ENCODE measurements around the gene WDR83.
"Not testable (repeated sequence)": the region's sequence is repeated elsewhere in the genome, so short reads cannot be mapped to it uniquely, and the experiment has no call there.

Gene WDR83, protein sequence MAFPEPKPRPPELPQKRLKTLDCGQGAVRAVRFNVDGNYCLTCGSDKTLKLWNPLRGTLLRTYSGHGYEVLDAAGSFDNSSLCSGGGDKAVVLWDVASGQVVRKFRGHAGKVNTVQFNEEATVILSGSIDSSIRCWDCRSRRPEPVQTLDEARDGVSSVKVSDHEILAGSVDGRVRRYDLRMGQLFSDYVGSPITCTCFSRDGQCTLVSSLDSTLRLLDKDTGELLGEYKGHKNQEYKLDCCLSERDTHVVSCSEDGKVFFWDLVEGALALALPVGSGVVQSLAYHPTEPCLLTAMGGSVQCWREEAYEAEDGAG

DNA sequence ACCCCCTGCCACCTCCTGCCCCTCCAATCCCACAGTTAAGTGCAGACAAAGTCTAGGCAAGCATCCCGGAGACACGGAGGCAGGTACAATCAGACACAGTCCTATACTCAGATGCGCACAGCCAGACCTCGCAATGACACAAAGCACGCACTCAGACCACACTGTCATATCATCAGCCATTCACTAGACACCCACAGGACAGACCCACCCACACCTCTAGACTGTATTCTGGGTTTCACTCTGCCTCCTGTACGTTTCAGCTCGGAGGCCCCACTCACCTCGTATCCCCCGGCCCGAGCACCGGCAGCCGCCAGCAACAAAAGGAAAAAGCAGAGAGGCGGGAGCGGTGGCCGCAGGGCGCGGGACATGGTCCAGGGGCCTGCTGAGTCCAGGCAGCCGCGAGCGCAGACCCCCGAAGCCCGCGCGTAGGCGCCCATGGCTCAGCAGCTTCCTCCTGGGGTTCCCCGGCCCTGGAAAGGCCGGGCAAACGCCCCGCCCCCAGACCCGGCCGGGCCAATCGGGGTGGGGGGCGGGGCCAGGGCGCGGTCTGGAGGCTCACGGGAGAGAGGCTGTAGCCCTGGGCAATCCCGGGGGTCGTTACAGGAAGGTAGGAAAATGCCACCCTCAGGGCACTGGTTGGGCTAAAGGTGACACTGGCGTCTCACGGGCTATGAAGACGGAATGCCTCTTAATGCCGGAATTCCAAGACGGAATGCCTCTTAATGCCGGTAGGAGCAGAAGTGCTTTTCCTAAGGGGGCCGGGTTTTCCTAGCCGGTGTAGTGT is at the start of gene WDR83, which contains the start of gene MAN2B1:
TSS of gene WDR83 (plus strand) at position 543 of the 784 bp plus-strand sequence. CDS start 2,984 bp downstream, outside the sequence.
TSS of gene MAN2B1 (minus strand) at position 478 of the 784 bp plus-strand sequence. CDS start at position 437, 41 bp downstream.
- peak; percentile 84 for FAIRE-seq
- peak; percentile 84 for DNase-seq (ENCODE audit: insufficient read length, low spot score)

DNA sequence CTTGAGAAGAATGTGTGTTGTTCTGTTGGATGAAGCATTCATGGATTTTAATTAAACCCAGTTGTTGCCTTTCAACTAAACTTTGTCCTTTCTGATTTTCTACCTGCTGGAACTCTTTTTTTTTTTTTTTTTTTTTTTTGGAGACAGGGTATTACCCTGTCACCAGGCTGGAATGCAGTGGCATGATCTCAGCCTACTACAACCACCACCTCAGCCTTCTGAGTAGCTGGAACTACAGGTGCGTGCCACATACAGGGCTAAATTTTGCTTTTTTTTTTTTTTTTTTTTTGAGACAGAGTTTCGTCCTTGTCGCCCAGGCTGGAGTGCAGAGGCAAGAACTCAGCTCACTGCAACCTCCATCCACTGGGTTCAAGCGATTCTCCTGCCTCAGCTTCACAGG is 49.0 kb upstream of the WDR83 start:
- no peak for FAIRE-seq
- no peak for DNase-seq (ENCODE audit: insufficient read length, low spot score)

DNA sequence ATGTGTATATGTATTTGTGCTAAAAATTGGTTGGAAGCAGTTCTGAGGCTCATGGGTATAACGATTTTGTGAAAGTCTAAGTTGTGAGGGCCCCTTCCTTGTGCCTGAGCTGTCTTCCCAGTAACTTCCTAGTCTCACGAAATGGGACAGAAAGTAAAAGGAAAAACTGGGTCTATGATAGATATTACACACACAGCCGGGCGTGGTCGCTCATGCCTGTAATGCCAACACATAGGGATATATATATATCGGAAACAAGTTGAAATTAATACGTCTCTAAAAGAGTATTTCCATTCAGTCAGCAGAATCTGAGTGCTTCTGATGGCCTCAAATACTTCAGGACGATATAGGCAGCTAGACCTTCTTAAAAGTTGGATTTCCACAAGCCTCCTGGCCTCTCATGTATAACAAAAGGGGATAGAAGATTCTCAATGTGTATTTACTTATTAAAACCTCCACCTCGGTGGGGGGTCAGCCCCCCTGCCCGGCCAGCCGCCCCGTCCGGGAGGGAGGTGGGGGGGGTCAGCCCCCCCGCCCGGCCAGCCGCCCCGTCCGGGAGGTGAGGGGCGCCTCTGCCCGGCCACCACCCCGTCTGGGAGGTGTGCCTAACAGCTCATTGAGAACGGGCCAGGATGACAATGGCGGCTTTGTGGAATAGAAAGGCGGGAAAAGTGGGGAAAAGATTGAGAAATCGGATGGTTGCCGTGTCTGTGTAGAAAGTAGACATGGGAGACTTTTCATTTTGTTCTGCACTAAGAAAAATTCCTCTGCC is 45.2 kb upstream of the WDR83 start:
- not testable (repeated sequence) for DNase-seq (ENCODE audit: insufficient read length, low spot score); FAIRE-seq

DNA sequence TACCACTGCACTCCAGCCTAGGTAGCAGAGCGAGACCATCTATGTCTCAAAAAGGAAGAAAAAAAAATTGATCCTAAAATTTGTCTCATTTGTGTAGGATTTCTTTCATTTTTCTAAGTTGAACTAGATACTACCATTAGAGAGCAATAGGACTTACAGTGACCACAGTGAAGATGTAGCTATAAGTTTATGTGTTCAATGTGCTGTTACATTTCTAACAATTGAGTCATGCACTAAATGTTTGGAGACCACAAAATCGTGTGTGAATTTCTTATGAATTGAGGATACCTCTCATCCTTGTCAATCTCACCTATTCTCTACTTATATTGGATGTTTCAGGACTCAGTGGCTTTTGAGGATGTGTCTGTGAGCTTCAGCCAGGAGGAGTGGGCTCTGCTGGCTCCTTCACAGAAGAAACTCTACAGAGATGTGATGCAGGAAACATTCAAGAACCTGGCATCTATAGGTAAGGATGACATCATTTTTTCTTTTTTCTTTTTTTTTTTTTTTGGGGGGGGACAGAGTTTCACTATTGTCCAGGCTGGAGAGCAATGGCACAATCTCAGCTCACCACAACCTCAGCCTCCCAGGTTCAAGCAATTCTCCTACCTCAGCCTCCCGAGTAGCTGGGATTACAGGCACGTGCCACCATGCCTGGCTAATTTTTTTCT is 43.1 kb upstream of the WDR83 start:
- DNase-seq (ENCODE audit: insufficient read length, low spot score) (no peak), FAIRE-seq (no peak)

DNA sequence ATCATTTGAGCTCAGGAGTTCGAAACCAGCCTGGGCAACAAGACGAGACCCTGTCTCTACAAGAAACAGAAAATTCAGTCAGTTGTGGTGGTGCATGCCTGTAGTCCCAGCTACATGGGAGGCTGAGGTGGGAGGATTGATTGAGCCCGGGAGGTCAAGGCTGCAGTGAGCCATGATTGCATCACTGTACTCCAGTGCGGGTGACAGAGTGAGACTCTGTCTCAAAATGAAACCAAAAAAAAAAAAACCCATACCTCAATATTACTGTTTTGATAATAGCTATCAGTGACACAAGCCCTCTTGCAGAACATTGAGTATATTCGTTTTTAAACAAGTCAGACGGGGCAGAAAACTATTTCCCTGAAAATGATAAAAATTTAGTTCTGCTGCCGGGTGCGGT is 39.6 kb upstream of the WDR83 start:
- DNase-seq (ENCODE audit: insufficient read length, low spot score) = no peak
- FAIRE-seq = no peak

DNA sequence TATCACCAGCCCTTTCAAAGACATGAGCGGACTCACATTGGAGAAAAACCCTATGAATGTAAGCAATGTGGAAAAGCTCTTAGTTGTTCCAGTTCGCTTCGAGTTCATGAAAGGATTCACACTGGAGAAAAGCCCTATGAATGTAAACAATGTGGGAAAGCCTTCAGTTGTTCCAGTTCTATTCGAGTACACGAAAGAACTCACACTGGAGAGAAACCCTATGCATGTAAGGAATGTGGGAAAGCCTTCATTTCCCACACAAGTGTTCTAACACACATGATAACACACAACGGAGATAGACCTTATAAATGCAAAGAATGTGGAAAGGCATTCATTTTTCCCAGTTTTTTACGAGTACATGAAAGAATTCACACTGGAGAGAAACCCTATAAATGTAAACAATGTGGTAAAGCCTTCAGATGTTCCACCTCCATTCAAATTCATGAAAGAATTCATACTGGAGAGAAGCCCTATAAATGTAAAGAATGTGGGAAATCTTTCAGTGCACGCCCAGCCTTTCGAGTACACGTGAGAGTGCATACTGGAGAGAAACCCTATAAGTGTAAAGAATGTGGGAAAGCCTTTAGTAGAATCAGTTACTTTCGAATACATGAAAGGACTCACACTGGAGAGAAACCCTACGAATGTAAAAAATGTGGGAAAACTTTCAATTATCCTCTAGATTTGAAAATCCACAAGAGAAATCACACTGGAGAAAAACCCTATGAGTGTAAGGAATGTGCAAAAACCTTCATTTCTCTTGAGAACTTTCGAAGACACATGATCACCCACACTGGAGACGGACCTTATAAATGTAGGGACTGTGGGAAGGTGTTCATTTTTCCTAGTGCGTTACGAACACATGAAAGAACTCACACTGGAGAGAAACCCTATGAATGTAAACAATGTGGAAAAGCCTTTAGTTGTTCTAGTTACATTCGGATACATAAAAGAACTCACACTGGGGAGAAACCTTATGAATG is 38.3 kb upstream of the WDR83 start:
- DNase-seq (ENCODE audit: insufficient read length, low spot score) (no peak), FAIRE-seq (no peak)

DNA sequence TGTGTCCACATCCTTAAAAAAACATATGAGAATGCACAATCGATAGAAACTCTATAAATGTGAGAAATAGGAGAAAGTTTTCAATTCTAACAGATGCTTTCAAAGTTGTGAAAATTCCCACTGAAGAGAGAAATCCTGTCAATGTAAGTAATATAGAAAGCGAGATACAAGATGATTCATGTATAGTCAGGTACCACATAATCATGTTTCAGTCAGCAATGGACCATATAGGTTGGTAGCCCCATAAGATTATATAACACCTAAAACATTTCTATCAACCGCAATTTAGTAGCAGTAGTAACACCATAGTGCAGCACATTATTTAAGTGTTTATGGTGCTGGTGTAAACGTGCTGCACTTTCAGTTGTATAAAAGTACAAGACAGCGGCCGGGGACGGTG is 37.4 kb upstream of the WDR83 start:
- no peak for DNase-seq (ENCODE audit: insufficient read length, low spot score)
- no peak for FAIRE-seq

DNA sequence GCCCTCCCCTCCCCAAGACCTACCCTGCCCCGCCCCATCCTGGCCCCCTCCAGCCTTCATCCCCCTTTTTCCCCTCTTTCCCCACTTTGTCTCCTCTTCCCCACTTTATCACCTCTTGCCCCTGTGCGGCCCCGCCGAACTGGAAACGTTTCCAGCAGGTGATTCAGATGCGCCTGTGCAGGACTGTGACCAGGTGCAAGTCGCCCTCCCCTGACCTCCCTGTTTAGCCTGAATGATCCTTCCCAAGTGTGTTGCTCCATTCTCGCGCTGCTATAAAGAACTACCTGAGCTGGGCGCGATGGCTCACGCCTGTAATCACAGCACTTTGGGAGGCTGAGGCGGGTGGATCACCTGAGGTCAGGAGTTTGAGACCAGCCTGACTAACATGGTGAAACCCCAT is 30.0 kb upstream of the WDR83 start:
- no peak for FAIRE-seq
- no peak for DNase-seq (ENCODE audit: insufficient read length, low spot score)

DNA sequence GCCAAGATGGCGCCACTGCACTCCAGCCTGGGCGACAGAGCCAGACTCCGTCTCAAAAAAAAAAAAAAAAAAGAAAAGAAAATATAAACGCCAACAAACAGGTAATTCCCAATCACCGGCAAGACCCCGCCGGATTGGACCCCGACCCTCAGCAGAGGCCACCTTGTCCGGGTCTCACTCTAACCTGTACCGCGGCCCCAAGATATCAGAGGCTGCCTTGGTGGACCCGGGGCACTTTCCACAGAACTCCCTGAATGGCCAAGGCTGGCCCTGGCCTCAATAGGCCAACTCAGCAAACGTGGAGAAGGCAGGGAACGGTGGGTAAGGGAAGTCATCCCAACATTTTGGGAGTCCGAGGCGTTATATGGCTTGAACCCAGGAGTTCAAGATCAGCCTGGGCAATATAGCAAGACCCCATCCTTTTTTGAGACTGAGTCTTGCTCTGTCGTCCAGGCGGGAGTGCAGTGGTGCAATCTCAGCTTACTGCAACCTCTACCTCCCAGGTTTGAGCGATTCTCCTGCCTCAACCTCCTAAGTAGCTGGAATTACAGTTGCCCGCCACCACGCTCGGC is 27.9 kb upstream of the WDR83 start:
- FAIRE-seq (no peak), DNase-seq (ENCODE audit: insufficient read length, low spot score) (no peak)

DNA sequence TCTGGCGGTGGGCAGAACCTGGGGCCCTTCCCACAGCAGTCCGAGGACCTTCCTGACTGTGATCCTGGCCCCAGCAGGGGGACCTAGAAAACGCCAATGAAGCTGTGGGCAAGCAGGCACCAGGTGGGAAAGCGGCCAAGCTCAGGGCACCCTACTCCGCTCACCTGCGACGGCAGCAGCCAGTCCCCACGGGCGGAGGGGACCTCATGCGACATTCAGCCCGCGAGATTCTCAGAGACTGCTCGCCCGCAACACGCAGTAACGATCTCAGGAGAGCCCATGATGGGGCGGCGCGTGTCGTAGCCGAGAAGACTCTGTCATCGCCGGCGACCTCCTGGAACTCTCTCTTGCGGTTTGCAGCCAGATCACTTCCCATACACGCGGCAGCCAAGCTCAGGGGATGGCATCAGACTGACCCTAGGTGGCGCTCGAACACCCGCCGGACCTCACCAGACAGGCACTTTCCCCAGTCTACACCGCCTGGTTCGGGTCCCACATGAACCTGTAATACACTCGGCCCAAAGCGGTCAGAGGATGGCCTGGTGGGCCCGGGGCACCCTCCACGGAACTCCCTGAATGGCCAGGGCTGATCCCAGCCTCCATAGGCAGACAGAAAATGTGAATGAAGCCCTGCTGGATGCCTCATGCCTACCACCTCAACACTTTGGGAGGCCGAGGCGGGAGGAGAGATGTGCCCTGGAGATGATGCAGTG is 26.6 kb upstream of the WDR83 start:
- peak; percentile 91 for DNase-seq (ENCODE audit: insufficient read length, low spot score)
- peak; percentile 94 for FAIRE-seq

DNA sequence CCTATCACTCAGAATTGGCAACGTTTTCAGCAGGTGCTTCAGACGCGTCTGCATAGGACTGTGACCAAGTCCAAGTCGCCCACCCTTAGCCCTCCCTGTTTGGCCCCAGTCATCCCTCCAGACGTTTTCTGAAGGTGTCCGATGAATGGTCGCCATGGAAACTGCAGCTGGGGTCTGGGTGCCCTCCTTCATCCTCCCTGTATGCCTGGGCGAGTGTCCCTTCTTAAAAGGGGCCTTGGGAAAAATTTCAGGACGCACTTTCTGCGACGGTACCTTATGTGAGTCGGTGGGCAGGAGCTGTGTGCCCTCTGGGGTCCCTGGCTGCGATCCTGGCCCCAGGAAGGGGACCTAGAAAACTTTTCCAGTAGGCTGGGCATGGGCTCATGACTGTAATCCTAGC is 25.2 kb upstream of the WDR83 start:
- FAIRE-seq = no peak
- no peak for DNase-seq (ENCODE audit: insufficient read length, low spot score)

DNA sequence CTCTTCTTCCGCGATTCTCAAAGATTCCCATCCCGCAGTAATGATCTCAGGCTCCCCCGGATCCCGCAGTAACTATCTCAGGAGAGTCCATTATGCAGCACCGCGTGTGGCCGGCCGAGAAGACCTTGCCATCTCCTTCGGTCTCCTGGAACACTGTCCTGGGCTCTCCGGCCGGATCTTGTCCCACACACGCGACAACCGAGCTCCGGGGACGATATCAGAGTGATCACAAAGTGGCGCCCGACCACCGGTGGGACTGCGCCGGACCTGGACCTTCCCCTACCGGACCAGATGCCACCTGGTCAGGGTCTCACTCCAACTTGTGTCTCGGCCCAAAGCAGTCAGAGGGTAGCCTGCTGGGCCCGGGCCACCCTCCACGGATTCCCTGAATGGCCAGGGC is 24.1 kb upstream of the WDR83 start:
- DNase-seq (ENCODE audit: insufficient read length, low spot score) (no peak), FAIRE-seq (no peak)

DNA sequence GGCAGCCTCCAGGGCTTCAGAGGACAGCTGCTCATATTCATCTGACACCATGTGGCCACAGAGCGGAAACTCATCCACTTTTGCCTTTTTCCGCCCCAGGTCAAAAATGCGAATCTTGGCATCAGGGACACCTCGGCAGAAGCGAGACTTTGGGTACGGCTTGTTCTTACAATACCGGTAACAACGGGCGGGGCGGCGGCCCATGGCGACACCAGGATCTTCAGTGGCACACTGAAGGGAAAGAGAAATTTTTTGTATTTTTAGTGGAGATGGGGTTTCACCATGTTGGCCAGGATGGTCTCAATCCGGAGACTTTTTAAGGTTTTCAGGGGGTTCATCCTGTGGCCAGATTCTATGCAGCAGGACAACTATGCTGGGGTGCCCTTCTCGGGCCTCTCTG is 22.9 kb upstream of the WDR83 start:
- not testable (repeated sequence) for FAIRE-seq; DNase-seq (ENCODE audit: insufficient read length, low spot score)

DNA sequence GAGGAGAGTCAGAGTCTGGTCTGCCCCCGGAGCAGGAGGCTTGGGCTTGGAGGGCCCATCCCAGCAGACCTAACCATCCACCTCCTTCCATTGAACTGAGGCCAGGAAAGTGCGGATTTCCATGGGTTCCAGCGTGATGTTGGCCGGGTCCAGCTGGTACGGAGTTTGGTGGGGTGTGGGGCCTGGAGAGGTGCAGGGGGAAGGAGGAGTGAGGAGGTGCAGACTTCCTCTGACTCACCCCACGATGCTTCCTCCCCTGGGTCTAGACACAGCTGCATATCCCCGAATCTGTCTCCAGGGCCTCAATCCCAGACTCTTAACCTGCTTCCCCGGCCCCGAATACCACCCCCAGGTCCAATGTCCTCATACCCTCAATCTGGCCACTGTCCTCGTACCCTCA is 20.1 kb upstream of the WDR83 start:
- DNase-seq (ENCODE audit: insufficient read length, low spot score) (no peak), FAIRE-seq (no peak)

DNA sequence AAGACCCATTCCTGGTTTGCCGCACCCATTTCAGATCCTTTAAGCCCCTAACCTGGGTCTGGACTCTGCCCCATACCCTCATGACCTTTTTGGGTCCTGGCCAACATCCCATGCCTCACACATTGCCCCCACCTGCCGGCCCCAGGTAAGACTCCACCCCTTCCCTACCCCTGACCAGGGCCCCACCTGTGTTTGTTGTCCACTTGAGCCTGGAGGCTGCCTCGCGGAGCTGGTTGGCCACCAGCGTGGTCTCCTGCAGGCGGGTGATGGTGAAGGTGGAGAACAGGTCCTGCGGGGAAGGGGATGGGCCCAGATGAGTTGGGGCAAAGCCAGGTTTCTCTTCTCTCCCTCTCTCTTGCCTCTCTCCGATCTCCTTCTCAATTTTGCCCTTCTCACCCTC is 19.6 kb upstream of the WDR83 start:
- no peak for DNase-seq (ENCODE audit: insufficient read length, low spot score)
- no peak for FAIRE-seq

DNA sequence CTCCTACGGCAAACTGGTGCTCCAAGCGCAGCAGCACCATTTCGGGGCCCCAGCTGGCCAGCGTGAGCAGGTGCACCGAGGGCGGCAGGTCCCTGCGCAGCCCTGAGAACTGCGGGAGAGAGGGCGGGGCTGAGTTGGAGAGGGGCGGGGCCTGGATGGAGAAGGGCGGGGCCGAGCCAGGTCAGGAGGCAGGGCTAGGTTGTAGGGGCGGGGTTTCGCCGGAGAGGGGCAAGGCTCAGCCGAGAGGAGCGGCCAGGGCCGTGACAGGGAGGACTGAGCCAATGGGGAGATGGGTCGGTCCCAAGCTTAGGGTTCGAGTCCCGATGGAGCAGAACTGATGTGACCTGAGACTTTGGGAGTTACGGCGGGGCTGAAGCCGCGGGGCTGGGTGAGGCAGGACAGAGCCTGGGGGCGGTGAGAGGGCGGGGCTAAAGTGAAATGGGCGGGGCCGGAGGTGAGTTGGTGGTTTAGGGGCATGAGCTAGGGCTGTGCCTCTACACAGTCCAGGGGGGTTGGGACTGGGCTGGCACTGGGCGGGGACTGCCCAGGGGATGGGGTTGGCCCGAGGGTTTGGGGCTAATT is 19.0 kb upstream of the WDR83 start:
- FAIRE-seq = no peak
- DNase-seq (ENCODE audit: insufficient read length, low spot score) = no peak

DNA sequence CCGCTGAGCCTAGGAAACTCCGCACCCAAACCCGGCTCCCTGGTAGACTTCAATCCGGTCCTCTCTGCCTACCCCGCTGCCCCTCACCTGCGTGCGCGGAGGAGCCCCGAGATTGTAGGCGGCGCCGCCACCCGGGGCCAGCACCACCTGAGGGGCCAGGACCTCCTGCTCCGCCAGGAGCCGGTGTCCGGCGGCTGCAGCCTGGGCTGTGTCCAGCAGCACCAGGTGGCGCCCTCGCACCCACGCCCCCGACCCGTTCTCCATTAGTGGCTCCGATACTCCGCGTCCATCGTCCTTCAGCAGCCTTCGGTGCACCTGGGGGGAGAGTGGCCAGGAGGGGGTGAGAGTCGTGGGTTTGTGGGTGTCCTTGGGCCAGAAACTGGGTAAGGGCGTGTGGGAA is 18.5 kb upstream of the WDR83 start:
- FAIRE-seq = no peak
- no peak for DNase-seq (ENCODE audit: insufficient read length, low spot score)

DNA sequence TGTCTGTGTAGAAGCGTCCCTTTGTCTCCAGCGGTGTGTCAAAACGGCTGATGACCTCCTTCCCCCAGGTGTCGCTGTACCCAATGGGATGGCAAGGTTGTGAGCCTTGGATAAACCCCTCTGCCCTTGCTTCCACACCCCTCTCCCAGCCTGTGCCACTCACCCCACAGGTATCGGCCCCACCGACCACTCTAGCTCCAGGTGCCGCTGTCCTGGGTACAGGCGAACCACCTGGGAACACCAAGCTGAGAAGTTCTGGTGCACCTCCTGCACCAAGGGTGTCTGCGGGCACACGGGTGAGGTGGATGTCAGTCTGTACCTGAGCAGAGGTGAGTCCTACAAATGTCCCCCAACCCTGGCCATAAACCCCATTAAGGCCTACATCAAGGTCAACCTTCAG is 16.7 kb upstream of the WDR83 start:
- DNase-seq (ENCODE audit: insufficient read length, low spot score) (no peak), FAIRE-seq (no peak)

Measured in GM19239 (cell line).